ENCODE data around the gene DPT.
"Not testable (repeated sequence)": the region's sequence is repeated elsewhere in the genome, so short reads cannot be mapped to it uniquely, and the experiment has no call there.

The DPT gene

DNA sequence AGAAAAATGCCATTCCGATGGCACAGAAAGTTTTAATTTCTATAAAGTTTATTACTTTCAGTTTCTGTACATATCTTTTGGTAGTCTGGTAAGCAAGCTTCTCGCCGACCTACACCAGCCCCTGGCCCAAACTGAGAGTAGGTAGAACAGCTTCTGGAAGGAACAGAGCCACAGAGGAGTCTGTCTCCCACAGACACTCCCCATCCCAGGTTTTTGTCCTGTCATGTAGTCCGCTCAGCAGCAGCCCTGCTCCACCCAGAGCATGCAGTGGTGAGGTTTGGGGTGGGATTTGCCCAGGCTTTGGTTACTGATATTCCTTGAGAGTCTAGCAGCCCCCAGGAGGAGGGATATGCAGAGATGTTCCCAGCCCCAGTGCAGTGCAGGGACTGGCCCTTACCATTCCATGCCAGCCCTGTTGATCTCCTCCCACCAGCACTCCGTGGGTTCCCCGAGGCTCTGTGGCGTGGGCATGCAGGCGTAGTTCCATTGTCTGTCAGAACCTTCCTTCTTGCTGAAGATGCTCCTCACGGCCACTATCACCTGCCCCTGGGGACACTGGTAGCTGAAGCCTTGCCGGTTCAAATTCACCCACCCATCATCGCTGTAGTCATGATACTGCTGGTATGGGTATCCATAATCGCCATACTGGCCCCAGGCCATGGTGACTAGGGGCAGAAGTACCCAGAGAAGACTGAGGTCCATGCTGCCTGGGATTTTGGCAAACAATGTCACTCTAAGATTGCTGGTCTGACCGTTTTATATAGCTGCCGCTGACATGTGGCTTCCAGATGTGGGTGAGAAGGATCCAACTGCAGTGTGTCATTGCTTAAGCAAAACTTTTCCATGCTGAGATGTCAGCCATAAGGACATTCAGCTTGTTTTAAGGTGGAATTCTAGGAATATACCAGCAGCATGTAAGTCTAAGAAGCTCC is at the start of gene DPT:
Gene DPT (minus strand): TSS at position 734 of the 932 bp plus-strand sequence. CDS start 32 bp downstream, at position 702.
- Mint-ChIP-seq H3K4me3 (no peak within 1 kb of the TSS), H3K4me1 (no peaks in the 10 kb centered on the region), H3K9me3 (no peaks in the 10 kb centered on the region), H3K36me3 (ENCODE audit: low read depth) (no peaks in the 10 kb centered on the region), H3K27me3 (ENCODE audit: low read depth, poor library complexity) (peaks cover 8% of the 10 kb centered on the region), H3K27ac (no peak within 1 kb of the TSS)
- no peak for DNase-seq
- TF ChIP-seq, protein P1, sequence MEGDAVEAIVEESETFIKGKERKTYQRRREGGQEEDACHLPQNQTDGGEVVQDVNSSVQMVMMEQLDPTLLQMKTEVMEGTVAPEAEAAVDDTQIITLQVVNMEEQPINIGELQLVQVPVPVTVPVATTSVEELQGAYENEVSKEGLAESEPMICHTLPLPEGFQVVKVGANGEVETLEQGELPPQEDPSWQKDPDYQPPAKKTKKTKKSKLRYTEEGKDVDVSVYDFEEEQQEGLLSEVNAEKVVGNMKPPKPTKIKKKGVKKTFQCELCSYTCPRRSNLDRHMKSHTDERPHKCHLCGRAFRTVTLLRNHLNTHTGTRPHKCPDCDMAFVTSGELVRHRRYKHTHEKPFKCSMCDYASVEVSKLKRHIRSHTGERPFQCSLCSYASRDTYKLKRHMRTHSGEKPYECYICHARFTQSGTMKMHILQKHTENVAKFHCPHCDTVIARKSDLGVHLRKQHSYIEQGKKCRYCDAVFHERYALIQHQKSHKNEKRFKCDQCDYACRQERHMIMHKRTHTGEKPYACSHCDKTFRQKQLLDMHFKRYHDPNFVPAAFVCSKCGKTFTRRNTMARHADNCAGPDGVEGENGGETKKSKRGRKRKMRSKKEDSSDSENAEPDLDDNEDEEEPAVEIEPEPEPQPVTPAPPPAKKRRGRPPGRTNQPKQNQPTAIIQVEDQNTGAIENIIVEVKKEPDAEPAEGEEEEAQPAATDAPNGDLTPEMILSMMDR (IDR thresholded peaks at IDR 0.05): no peak

DNA sequence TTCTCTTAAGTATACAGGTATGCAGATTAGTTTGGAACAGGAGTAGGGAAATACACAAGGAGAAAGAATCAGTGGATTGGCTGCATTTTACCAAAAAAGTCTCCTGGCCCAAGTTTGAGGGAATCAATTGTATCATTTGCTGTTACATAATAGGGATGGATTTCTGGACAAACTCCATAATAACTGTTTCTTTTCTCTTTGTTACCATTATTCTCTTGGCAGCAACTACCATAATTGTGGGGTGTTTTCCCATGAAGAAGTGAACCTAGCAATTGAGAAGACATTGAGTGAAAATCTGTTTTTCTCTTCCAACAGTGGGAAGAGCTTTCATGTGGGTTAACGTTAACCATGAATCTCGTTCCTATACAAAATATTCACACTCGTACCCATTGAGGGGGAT is 46.4 kb upstream of the DPT start:
- TF ChIP-seq, protein P1 (IDR thresholded peaks at IDR 0.05): no peak
- no peaks in the 10 kb centered on the region for H3K4me1 Mint-ChIP-seq
- H3K9me3 Mint-ChIP-seq: no peaks in the 10 kb centered on the region

DNA sequence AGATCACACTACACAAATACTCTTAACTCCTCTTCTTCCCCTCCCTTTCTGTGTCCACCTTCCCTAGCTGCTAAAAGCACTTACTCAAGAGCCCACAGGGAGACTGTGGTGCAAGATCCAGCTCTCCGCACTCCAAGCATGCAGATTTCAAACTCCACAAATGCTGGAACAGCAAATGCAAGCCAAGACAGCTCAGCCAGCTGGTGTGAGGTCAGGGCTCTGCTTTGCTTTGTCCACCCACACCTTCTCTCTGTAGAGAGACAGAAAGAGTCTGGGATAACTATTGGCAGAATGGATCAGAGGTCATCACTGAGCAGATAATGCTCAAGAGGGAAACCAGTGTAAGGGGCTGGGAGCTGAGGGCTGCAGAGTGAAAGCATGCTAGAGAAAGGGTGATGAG is 45.2 kb upstream of the DPT start:
- Mint-ChIP-seq H3K4me1 (no peaks in the 10 kb centered on the region), H3K27me3 (ENCODE audit: low read depth, poor library complexity) (peaks cover 6% of the 10 kb centered on the region), H3K4me3 (no peak overlapping the region), H3K9me3 (no peaks in the 10 kb centered on the region), H3K27ac (no peak overlapping the region), H3K36me3 (ENCODE audit: low read depth) (no peaks in the 10 kb centered on the region)
- DNase-seq: no peak
- TF ChIP-seq, protein P1 (IDR thresholded peaks at IDR 0.05): no peak

More for the DNA sequence above, 46.4 kb upstream of the DPT start:
- peaks cover 6% of the 10 kb centered on the region for H3K27me3 Mint-ChIP-seq (ENCODE audit: low read depth, poor library complexity)
- H3K36me3 Mint-ChIP-seq (ENCODE audit: low read depth): no peaks in the 10 kb centered on the region
- no peak for DNase-seq
- no peak overlapping the region for H3K27ac Mint-ChIP-seq
- H3K4me3 Mint-ChIP-seq: no peak overlapping the region

DNA sequence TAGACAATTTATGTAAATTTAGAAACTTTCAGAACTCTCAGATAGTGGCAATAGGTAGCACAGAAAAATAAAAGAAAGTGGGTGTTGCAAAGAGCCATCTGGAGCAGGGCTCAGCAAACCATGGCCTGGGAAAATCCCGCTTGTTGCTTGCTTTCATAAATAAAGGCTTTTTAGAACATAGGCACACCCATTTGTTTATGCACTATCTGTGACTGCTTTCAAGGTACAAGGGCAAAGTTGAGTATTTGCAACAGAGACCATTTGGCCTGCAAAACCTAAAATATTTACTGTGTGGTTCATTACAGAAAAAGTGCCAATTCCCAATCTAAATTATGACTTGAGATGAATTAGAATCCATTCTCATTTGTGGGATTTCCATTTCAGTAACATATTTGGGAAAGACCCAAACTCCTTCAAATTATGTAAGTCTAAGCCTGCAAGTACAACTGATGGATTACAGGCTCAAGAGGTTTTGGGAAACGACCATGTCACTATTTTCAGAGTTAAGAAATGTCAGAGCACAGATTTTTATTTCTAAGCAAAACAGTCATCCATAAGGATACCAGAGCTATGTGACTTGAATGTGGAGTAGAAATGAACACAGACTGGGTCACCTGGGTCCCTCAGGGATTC is 43.5 kb upstream of the DPT start:
- H3K4me3 Mint-ChIP-seq: no peak overlapping the region
- TF ChIP-seq, protein P1 (IDR thresholded peaks at IDR 0.05): no peak
- no peaks in the 10 kb centered on the region for H3K4me1 Mint-ChIP-seq

DNA sequence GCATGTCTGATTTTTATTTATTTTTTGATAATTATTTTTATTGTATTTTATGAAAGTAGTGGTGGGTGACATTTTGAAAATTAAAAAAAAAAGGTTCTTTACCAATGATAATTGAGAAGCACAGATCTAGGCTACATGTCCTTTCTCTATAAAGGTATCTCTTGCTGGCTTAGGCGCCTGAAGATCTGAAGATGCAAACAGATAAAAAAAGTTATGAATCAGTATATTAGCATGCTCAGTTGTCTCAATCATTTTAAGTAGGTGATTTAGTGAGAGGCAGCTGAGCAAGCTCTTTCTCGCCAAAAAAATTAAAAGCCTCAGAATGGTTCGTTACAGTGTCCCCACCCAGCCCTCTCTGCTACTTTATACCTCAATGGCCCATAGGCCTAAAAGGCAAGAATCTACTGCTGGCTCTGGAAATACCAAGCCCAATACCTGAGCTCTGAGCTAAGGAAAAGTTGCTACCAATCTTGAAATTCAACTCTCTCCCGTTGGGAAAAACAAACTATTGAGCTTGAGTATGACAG is 42.2 kb upstream of the DPT start:
- Mint-ChIP-seq H3K36me3 (ENCODE audit: low read depth) (no peaks in the 10 kb centered on the region), H3K9me3 (no peaks in the 10 kb centered on the region), H3K27ac (no peak overlapping the region), H3K4me3 (no peak overlapping the region), H3K4me1 (no peaks in the 10 kb centered on the region), H3K27me3 (ENCODE audit: low read depth, poor library complexity) (no peaks in the 10 kb centered on the region)
- DNase-seq: no peak
- TF ChIP-seq, protein P1 (IDR thresholded peaks at IDR 0.05): no peak

More for the DNA sequence above, 43.5 kb upstream of the DPT start:
- Mint-ChIP-seq H3K36me3 (ENCODE audit: low read depth) (no peaks in the 10 kb centered on the region), H3K27ac (no peak overlapping the region), H3K9me3 (no peaks in the 10 kb centered on the region), H3K27me3 (ENCODE audit: low read depth, poor library complexity) (no peaks in the 10 kb centered on the region)
- DNase-seq: no peak

DNA sequence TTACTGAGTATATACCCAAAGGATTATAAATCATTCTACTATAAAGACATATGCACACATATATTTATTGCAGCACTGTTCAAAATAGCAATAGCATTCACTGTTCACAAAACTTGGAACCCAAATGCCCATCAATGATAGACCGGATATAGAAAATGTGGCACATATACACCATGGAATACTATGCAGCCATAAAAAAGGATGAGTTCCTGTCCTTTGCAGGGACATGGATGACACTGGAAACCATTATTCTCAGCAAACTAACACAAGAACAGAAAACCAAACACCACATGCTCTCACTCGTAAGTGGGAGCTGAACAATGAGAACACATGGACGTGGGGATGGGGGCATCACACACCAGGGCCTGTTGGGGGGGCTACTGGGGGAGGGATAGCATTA is 40.9 kb upstream of the DPT start:
- not testable (repeated sequence) for H3K9me3 Mint-ChIP-seq; H3K27ac Mint-ChIP-seq; H3K27me3 Mint-ChIP-seq (ENCODE audit: low read depth, poor library complexity); H3K4me3 Mint-ChIP-seq; DNase-seq; H3K36me3 Mint-ChIP-seq (ENCODE audit: low read depth); H3K4me1 Mint-ChIP-seq

All from nephron progenitor cell (in vitro differentiated cells).